Astrocyte (in vitro differentiated cells and primary cell): ENCODE measurements around the gene LGALS9C. TPM values are rescaled to one million over a fixed set of nuclear protein-coding genes. Genes with fewer than 3 reads are reported as not detected.

Experiments
- total RNA-seq: library from RNA; stranded (reverse); gene quantifications from 2 replicates; pipeline ENCODE4 v1.2.1, GENCODE V29; 2021

LGALS9C gene
- total RNA-seq, 1 donor from 2014 or later: not detected

Other genes with a start within 250 kb of the LGALS9C start
- 227 and 257 TPM in 2 replicates for gene FLII, start 218.1 kb upstream of the LGALS9C start, total RNA-seq
- 11.6 and 14.1 TPM in 2 replicates for gene MIEF2, start 216.1 kb upstream of the LGALS9C start, total RNA-seq
- 28.8 and 31.0 TPM in 2 replicates for gene TOP3A, start 161.8 kb upstream of the LGALS9C start, total RNA-seq
- gene SMCR8, start 161.5 kb upstream of the LGALS9C start, total RNA-seq: 20.3 and 20.4 TPM in 2 replicates
- gene SHMT1, start 113.2 kb upstream of the LGALS9C start, total RNA-seq: 5.1 and 6.4 TPM in 2 replicates
- gene EVPLL, start 99.0 kb upstream of the LGALS9C start, total RNA-seq: not detected in 2 replicates
- not detected in 2 replicates for gene TBC1D28, start 167.6 kb downstream of the LGALS9C start, total RNA-seq
- gene FOXO3B, start 205.5 kb downstream of the LGALS9C start, total RNA-seq: 7.1 and 9.8 TPM in 2 replicates